ENCODE measurements around the gene BCAS1.

- TF ChIP-seq CTCF (IDR thresholded peaks at IDR 0.05) (no peak), TCF7L2 (IDR thresholded peaks at IDR 0.05; ENCODE audit: low read depth, low read length) (no peak), POLR2AphosphoS5 (IDR thresholded peaks at IDR 0.05; ENCODE audit: low read depth, low read length) (no peak), REST (IDR thresholded peaks at IDR 0.05; ENCODE audit: insufficient read depth in 1 of 2, low read depth in 2 of 2, low read length in 1 of 2) (no peak), SIN3A (IDR thresholded peaks at IDR 0.05; ENCODE audit: borderline replicate concordance, insufficient read depth, low read depth, low read length) (no peak)
These were observed 34.4 kb upstream of the BCAS1 start for GRCh38 chr20:54104781-54105180.

Data from Panc1 (cell line).